T-helper 1 cell treated with Interleukin-12 subunit alpha and Interleukin-12 subunit beta and Interleukin-4 antibody, amounts not matched to agents 30 μg/mL and 1 μg/mL, for 36 hours (primary cell): ENCODE data around the gene VPS25.
"Not testable (repeated sequence)": the region's sequence is repeated elsewhere in the genome, so short reads cannot be mapped to it uniquely, and the experiment has no call there.

Experiments
- H3K27ac Mint-ChIP-seq: one replicate; pipeline ENCODE4 v1.8.0; 2021; ENCODE audit warnings: mild to moderate bottlenecking, mixed read lengths
- H3K27me3 Mint-ChIP-seq: one replicate; pipeline ENCODE4 v1.8.0; 2021; ENCODE audit warnings: low read depth, mixed read lengths
- H3K36me3 Mint-ChIP-seq: one replicate; pipeline ENCODE4 v1.8.0; 2021; ENCODE audit warnings: low read depth, mixed read lengths
- H3K4me1 Mint-ChIP-seq: one replicate; pipeline ENCODE4 v1.8.0; 2021; ENCODE audit warnings: low read depth, mixed read lengths
- H3K4me3 Mint-ChIP-seq: one replicate; pipeline ENCODE4 v1.8.0; 2021; ENCODE audit warnings: mild to moderate bottlenecking, moderate library complexity, mixed read lengths
- H3K9me3 Mint-ChIP-seq: one replicate; pipeline ENCODE4 v1.8.0; 2021; ENCODE audit warnings: mixed read lengths

Gene VPS25

DNA sequence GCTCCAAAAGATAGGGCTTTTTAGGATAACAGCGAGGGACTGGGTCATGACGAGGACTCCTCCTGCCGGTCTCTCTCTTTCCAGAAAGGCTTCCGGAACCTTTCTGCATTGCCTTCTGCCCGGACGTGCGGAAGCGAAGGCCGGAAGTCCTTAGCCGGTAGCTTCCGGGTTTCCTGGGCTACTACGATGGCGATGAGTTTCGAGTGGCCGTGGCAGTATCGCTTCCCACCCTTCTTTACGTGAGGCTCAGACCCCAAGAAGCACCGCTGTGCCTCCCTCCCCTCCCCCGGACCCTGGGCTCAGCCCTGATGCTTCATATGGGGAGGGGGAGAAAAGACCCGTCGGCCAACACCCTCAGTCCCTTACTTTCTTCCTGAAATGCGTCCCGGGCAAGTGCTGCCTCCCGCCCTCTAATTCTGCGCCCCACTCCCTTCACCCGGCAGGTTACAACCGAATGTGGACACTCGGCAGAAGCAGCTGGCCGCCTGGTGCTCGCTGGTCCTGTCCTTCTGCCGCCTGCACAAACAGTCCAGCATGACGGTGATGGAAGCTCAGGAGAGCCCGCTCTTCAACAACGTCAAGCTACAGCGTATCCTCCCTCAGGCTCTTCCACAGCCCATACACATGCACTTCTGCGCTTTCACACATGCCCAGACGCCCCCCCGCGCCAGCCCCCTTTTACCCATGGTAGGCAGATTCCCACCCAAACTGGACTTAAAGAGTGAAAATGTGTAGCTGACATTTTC lies at the start of gene VPS25:
TSS of gene VPS25 (plus strand) at position 160 of the 746 bp plus-strand sequence. CDS start at position 187, 27 bp downstream.
- peaks cover 26% of the 10 kb centered on the region for H3K4me1 Mint-ChIP-seq
- H3K36me3 Mint-ChIP-seq = peaks cover 25% of the 10 kb centered on the region
- H3K9me3 Mint-ChIP-seq = no peaks in the 10 kb centered on the region
- peak within 1 kb of the TSS; percentile 97 for H3K27ac Mint-ChIP-seq
- no peaks in the 10 kb centered on the region for H3K27me3 Mint-ChIP-seq
- H3K4me3 Mint-ChIP-seq = peak within 1 kb of the TSS; percentile 99

DNA sequence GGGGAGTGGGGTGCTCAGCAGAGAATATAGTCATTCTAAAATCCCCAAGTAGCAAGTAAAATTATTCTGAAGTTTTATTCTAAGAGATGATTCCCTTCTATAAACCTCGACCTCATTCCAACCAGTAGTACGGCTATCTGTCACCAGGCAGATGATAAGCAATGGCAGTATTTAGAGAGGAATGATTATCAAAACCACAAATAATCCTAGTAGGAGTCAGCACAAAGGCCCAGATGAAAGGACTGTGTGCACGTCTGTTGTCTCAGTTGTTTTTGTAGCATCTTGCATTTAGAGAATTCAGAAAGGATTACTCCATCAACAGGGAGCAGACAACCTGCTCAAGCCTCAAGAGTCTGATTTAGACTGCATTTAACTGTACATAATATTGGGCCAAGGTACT lies 49.6 kb upstream of the VPS25 start:
- Mint-ChIP-seq H3K4me3 (no peak overlapping the region), H3K4me1 (peaks cover 3% of the 10 kb centered on the region), H3K36me3 (peaks cover 34% of the 10 kb centered on the region), H3K9me3 (no peaks in the 10 kb centered on the region), H3K27ac (no peak overlapping the region), H3K27me3 (no peaks in the 10 kb centered on the region)

DNA sequence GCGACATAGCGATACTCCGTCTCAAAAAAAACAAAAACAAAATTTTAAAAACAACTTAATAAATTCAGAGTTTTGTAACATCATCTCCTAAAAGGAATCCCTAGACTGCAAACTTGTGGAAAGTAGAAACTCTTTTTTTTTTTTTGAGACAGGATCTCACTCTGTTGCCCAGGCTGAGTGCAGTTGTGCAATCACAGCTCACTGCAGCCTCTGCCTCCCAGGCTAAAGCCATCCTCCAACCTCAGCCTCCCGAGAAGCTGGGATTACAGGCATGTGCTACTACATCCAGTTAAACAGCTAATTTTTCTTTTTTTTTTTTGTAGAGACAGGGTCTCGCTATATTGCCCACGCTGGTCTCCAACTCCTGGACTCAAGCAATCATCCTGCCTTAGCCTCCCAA lies 48.1 kb upstream of the VPS25 start:
- H3K27ac Mint-ChIP-seq = no peak overlapping the region
- peaks cover 3% of the 10 kb centered on the region for H3K4me1 Mint-ChIP-seq
- H3K4me3 Mint-ChIP-seq = no peak overlapping the region
- peaks cover 29% of the 10 kb centered on the region for H3K36me3 Mint-ChIP-seq
- H3K9me3 Mint-ChIP-seq = no peaks in the 10 kb centered on the region
- no peaks in the 10 kb centered on the region for H3K27me3 Mint-ChIP-seq

DNA sequence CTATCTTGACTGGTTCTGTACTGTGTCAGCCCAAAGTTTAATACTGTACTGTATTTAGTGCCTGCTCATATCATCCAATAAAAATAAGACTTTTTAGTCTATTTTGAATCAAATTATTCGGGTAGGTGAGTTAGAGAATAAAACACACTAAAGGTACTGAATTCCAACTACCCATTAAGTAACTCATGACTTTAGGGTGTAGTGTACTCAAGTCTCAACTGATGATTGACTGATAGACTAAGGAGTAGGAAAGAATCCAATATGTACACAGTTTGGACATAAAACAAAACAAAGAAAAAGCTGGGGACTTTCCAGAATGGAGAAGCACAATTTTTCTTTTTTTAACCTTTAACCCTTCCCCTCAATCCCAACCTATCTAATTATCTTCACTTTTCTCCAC lies 32.5 kb upstream of the VPS25 start:
- H3K36me3 Mint-ChIP-seq = peaks cover 4% of the 10 kb centered on the region
- no peaks in the 10 kb centered on the region for H3K9me3 Mint-ChIP-seq
- peaks cover 8% of the 10 kb centered on the region for H3K27me3 Mint-ChIP-seq
- no peak overlapping the region for H3K4me3 Mint-ChIP-seq
- H3K4me1 Mint-ChIP-seq = peaks cover 16% of the 10 kb centered on the region
- H3K27ac Mint-ChIP-seq = no peak overlapping the region

DNA sequence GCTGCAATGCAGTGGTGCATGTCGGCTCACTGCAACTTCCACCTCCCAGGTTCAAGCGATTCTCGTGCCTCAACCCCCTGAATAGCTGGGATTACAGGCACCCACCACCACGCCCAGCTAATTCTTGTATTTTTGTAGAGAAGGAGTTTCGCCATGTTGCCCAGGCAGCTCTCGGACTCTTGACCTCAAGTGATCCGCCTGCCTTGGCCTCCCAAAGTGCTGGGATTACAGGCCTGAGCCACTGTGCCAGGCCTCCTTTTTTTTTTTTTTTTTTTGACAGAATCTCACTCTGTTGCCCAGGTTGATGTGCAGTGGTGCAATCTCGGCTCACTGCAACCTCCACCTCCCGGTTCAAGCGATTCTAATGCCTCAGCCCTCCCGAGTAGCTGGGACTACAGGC lies 30.3 kb upstream of the VPS25 start:
- peaks cover 16% of the 10 kb centered on the region for H3K4me1 Mint-ChIP-seq
- peaks cover 25% of the 10 kb centered on the region for H3K27me3 Mint-ChIP-seq
- H3K27ac Mint-ChIP-seq, H3K9me3 Mint-ChIP-seq, H3K4me3 Mint-ChIP-seq, H3K36me3 Mint-ChIP-seq: not testable (repeated sequence)

DNA sequence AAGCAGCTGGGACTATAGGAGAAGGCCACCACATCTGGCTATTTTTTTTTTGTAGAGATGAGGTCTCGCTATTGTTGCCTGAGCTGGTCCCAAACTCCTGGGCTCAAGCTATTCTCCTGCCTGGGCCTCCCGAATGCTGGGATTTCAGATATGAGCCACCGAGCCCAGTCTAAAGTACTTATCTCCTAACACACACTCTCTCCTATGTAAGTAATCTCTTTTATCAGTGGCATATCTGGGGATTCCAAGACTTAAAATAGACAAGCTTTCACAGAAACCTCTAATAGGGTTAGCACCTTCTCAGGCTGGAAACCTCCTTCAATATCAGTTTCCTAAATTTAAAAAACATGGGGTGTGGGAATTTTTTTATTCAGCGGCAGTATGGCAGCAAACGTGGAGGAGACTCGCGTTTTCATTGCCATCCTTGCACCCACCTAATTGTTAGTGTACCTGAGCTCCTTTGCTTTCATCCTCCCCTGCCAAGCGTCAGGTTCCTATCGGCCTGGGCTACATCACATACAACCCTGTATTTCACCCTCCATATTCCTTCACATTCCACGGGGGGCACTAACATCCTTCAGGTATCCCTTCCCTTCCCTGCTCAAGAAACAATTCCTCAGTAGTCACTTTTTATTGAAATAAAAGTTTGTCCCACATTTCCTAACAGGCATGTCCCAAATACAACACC lies 29.5 kb upstream of the VPS25 start:
- H3K27me3 Mint-ChIP-seq = peaks cover 34% of the 10 kb centered on the region
- peak overlapping the region; percentile 95 for H3K27ac Mint-ChIP-seq
- peaks cover 16% of the 10 kb centered on the region for H3K4me1 Mint-ChIP-seq
- peak overlapping the region; percentile 98 for H3K4me3 Mint-ChIP-seq
- no peaks in the 10 kb centered on the region for H3K9me3 Mint-ChIP-seq
- peaks cover 4% of the 10 kb centered on the region for H3K36me3 Mint-ChIP-seq

DNA sequence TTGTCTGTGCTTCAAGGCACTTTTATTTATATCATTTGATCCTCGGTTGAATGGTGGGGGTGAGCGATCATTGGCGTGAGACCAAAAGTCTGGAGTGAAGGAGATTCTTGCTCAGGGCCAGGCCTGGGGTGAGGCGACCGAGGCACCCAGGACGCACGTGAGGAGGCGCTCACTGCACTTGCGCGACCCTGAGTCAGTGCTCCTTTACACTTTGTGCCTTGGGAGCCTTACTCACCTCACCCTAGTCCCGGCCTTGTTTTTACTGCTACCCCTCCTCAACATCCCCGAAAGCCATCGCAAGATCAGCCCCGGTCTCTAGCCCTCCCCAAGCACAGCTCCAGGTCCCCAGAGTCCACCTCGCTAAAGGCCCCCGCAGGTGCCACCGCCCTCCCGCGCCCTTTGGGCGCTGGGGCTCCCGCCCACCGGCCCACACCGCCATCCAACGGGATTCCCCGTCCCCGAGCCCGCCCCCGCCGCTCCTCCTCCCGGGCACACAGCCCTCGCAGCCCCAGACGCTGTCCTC lies 28.9 kb upstream of the VPS25 start:
- peaks cover 40% of the 10 kb centered on the region for H3K27me3 Mint-ChIP-seq
- peak overlapping the region; percentile 98 for H3K4me3 Mint-ChIP-seq
- peak overlapping the region; percentile 95 for H3K27ac Mint-ChIP-seq
- peaks cover 4% of the 10 kb centered on the region for H3K36me3 Mint-ChIP-seq
- no peaks in the 10 kb centered on the region for H3K9me3 Mint-ChIP-seq
- peaks cover 16% of the 10 kb centered on the region for H3K4me1 Mint-ChIP-seq

DNA sequence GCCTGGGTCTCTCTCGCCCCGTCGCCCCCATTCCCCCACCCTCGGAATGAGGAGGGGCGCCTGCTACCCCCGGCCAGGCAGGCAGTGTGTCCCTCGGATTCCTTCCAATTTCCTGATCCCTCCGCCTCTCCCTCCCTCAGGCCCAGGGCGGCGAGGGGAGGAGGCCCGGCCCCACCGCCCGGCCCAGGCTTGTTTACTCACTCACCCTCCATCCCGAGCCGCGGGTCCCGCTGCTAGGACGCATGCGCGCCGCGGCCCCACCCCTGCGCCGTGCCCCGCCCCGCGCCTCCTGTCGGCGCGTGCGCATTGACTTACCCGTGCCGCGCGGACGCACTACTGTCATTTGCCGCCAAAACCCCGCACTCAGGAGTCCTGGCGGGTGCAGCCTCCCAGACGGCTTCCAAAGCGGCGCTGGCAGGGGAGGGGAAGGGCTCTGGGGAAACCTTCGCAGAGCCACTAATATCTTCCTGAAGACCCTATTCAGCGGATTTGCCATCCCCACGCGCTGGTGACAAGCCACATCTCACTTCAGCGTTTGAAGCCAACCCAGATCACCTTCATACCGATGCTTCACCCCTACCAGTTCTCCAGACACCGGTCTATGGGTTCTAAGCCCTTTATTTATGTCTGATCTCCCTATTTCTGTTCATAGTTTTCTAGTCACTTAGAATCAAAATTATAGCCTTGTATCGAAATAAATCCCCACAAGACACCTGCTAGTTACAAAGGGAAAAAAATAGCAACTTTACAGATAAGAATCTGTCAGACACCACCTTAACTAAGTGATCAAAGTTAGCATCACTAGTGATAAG lies 28.2 kb upstream of the VPS25 start, which contains the start of gene EZH1:
TSS of gene EZH1 (minus strand) at position 235 of the 812 bp plus-strand sequence. CDS start 16,099 bp downstream, outside the sequence.
- Mint-ChIP-seq H3K4me3 (peak within 1 kb of the TSS; percentile 98), H3K27ac (peak within 1 kb of the TSS; percentile 95), H3K27me3 (peaks cover 41% of the 10 kb centered on the region), H3K36me3 (peaks cover 4% of the 10 kb centered on the region), H3K9me3 (no peaks in the 10 kb centered on the region), H3K4me1 (peaks cover 16% of the 10 kb centered on the region)

DNA sequence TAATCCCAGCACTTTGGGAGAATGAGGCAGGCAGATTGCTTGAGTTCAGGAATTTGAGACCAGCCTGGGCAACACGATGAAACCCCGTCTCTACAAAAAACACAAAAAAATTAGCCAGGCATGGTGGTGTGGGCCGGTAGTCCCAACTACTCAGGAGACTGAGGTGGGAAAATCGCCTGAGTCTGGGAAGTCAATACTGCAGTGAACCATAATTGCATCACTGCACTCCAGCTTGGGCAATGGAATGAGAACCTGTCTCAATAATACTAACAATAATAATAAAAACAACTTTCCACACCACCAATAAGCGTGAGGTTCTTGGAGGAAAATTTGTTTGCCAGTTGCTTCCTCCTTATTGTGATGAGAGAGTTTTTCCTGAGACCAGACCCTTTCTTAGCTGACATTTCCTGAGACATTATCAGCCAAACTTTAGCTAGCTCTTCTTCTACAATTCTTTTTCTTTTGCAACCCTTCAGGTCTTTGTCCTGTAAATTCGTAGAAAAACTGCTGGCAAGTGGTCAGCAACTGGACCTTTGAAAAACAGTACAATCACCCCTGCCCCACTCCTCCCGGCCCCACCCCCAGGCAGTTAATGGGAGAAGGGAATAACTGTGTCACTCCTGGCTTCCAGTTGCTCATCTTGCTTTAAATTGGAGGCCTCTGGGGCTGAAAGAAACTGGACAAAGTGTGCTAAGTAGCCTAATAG lies 24.9 kb upstream of the VPS25 start:
- no peak overlapping the region for H3K4me3 Mint-ChIP-seq
- H3K9me3 Mint-ChIP-seq = no peaks in the 10 kb centered on the region
- H3K27me3 Mint-ChIP-seq = peaks cover 58% of the 10 kb centered on the region
- H3K27ac Mint-ChIP-seq = no peak overlapping the region
- H3K4me1 Mint-ChIP-seq = peaks cover 15% of the 10 kb centered on the region
- H3K36me3 Mint-ChIP-seq = peaks cover 4% of the 10 kb centered on the region

DNA sequence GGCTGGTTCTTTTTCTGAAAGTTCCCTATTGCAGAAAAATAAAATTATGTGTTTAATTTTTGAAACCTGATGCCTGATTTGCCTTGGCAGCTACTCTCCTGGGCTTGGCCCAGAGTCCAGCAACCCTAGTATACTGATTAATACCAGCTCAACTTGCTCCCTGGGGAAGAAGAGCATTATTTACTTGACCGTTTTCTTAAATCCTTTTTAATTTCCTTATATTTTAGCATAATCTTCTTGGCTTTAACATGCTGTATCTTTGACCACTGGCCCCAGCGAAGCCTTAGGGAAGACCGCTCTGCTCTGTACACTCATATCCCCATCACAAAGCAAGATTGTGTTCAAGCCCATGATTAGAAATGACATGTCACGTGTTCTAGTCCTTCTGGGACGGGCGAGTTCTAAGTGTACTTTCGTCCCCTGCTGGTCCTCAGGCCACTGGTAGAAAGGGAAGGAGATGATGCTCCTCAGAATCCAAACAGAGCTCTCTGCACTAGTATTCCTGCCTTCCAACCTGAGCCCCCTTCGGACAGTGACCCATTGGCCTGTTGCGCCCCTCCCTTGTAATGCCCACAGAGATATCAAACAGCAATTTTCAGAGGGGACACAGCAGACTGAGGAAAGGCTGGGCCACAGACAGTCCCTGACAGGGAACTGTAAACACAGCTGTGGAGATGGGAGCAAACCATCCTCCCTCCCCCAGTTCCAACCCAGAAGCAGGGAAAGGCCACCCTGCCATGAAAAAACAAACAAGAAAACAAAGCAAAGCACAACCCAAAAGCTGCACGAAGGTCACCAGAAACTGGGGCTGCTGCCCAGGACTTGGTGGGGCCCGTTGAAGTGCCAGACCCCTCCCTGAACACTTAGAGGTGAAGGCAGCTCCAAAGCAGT lies 24.1 kb upstream of the VPS25 start:
- Mint-ChIP-seq H3K4me1 (peaks cover 8% of the 10 kb centered on the region), H3K27ac (no peak overlapping the region), H3K9me3 (no peaks in the 10 kb centered on the region), H3K4me3 (no peak overlapping the region), H3K27me3 (peaks cover 62% of the 10 kb centered on the region), H3K36me3 (peaks cover 4% of the 10 kb centered on the region)

DNA sequence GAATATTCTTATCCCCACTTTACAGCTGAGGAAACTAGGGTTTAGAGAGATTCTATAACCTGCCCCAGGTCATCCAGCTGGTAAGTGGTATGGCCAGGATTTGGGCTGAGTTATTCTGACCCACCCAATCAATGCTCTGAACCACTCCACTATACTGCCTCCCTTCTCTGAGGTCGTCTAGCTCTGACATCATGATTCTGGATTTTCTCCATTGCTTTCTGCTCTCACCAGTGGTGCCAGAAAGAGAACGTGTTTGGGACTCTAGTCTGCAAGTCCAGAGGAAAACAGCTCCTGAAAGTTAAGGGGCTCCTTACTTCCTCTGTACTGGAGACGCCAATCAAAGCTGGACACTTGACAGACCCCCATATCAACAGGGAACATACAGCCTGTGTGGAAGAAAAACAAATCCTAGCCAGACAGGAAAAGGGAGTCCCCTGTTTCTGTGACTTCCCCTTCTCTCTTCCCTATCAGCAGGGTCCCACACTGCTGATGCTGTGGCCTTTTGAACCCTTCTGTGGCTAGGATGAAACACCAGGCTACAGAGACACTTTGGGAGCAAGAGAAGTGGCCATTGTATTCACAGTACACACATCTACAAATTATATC lies 22.4 kb upstream of the VPS25 start:
- Mint-ChIP-seq H3K4me3 (no peak overlapping the region), H3K27me3 (peaks cover 66% of the 10 kb centered on the region), H3K9me3 (no peaks in the 10 kb centered on the region), H3K4me1 (no peaks in the 10 kb centered on the region), H3K36me3 (no peaks in the 10 kb centered on the region), H3K27ac (no peak overlapping the region)

DNA sequence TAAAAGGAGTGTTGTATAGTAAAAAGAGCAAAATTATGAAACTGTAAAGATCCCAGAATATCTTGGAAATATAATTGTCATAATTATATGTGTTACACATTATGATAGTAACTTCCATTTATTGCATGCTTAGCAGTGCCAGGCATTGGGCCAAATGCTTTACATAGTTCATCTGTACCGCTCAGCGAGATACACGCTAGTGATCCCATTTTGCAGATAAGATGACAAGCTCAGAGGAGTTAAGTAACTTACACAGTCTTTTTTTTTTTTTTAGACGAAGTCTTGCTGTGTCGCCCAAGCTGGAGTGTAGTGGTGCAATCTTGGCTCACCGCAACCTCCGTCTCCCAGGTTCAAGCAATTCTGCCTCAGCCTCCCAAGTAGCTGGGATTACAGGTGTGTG lies 21.6 kb upstream of the VPS25 start:
- Mint-ChIP-seq H3K27ac (no peak overlapping the region), H3K27me3 (peaks cover 64% of the 10 kb centered on the region), H3K4me3 (no peak overlapping the region), H3K9me3 (no peaks in the 10 kb centered on the region), H3K36me3 (no peaks in the 10 kb centered on the region), H3K4me1 (no peaks in the 10 kb centered on the region)

DNA sequence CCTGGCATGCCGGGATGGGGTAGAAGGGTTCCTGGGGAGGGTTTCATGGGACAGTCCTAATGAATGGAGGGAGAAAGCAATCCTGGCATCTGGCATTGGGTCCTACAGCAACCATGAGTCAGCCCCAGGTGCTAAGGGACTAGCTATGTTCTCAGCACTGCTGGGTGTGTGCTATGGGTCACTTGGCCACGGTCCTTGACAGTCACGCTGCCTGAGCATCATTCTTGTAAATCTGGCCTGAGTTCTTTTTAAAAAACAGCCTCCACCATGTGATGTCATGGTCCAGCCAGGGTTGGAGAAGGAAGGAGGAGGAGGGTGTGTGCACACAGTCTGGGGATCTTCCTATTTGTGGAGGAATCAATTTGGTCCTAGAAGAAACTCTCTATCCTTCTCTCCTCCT lies 18.5 kb upstream of the VPS25 start:
- no peaks in the 10 kb centered on the region for H3K9me3 Mint-ChIP-seq
- peaks cover 63% of the 10 kb centered on the region for H3K27me3 Mint-ChIP-seq
- no peak overlapping the region for H3K4me3 Mint-ChIP-seq
- H3K27ac Mint-ChIP-seq = no peak overlapping the region
- no peaks in the 10 kb centered on the region for H3K4me1 Mint-ChIP-seq
- no peaks in the 10 kb centered on the region for H3K36me3 Mint-ChIP-seq
